Renal cortex interstitium (tissue), 11 donors: ENCODE data around the gene EFCAB14. TPM values are rescaled to one million over a fixed set of nuclear protein-coding genes. Genes with fewer than 3 reads are reported as not detected.

Experiments used
- DNase-seq, 11 donors: peaks; one replicate each; pipeline ENCODE4 v3.0.0-alpha.2; 2013; ENCODE audit warnings: low read depth in 9 of 11, low spot score in 4 of 11; ENCODE audit errors: extremely low read depth in 1 of 11
- polyA plus RNA-seq, 3 donors: library from polyadenylated mRNA; unstranded; fragments of 120-200 nt; gene quantifications; one replicate each; pipeline ENCODE4 v1.2.1, GENCODE V29; 2013; ENCODE audit not compliant: insufficient read length in 3 of 3

Gene EFCAB14
- polyA plus RNA-seq, 3 donors: 88.3 to 106 (median 92.0) TPM

GRCh38 chr1:46692811-46693770 lies 25.8 kb downstream of the EFCAB14 start:
- DNase-seq: no peak

DNA sequence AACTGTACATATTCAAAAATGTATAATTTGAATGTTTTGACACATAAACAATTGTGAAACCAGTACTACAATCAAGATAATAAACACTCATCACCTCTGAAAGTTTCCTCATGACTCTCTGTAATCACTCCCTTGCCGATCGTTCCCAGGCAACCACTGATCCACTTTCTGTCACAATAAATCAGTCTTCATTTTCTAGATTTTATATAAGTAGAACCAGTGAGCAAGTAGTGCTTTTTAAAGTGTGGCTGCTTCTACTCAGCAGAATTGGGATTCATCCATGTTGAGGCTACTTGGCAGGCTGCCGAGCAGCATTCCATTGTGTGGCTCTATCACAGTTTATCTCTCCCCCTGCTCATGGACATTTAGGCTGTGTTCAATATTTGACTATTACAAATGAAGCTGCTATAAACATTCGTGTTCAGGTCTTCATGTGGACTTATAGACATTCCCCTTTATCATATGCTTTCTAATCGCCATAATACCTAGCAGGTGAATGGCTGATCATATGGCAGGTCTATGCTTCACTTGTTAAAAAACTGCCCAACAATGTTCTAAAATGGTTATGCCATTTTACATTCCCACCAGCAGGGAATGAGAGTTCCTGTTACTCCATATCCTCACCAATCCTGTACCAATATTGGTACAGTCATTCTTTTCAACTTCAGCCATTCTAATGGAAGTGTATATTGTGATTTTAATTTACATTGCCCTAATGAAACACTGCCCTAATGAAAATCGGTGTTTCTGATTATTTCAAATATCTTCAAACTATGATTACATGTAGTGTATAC lies 26.7 kb downstream of the EFCAB14 start:
- no peak for DNase-seq

DNA sequence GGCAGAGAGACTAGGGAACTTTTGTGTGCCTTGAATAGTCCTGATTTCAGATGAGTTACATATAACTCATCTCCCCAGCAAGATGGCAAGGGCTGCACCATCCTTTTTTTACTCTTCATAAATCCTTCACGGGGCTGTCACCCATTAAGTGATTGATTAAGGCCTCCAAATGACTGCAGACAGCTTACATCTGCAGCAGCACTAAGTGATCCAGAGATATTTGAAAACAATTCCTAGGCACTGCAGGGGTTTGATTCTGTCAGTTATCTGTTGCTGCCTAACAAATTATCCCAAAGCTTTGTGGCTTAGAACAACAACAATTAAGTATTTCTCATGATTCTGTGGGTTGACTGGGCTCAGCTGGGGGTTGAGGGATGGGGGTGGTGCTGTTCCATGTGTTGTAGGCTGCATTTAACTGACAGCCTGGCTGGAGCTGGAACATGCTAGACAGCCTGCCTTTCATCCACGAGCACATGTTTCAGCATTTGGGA lies 27.9 kb downstream of the EFCAB14 start:
- DNase-seq: no peak

- DNase-seq: no peak
Observed at GRCh38 chr1:46689897-46690296, 29.0 kb downstream of the EFCAB14 start.

DNA sequence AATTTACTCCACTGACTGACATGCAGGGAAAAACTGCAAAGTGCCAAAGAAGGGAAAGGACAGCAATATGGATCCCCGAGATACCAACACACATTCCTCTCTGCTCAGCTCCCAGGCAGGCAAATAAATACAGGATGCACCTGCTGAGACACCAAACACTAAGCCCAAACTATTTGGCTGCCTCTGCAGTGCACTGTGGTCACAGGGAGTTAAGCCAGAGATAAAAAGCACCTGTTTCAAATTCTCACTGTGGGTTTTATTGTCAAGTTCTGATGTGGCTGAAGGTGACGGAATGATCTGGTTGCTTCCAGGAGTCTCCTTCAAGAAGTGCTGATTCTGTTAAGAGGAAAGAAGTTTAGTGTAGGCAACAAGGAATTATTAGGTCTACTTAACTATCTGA lies 29.6 kb downstream of the EFCAB14 start:
- DNase-seq: no peak

DNA sequence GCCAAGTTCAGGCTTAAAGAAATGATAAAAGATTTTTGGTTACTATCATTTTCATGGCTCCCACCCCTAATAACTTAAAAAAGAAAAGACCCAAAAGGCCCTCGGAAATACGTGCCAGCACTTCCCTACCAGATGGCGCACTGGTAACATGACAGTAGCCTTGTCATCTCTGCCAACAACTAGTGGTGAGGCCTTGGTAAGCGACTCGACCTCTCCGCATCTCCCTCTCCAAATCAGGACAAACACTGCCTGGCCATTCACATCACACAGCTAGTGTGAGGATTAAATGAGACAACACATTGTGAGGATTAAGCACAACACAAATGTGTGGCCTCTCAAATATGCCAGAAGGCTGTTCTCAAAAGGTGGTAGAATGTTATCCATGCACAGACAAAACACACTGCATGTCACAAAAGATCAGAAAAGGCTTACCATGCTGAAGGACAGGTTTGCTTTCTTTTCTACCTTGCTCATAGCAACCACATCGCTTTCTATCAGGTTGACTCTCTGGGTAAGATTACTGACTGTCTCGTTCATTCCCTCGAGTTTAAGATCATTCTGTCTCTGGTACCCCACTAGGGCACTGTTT lies 30.9 kb downstream of the EFCAB14 start:
- no peak for DNase-seq

GRCh38 chr1:46687093-46687659 lies 31.7 kb downstream of the EFCAB14 start:
- peak in 8 of 11 donors; percentile 7 to 38 (median 30) for DNase-seq

DNA sequence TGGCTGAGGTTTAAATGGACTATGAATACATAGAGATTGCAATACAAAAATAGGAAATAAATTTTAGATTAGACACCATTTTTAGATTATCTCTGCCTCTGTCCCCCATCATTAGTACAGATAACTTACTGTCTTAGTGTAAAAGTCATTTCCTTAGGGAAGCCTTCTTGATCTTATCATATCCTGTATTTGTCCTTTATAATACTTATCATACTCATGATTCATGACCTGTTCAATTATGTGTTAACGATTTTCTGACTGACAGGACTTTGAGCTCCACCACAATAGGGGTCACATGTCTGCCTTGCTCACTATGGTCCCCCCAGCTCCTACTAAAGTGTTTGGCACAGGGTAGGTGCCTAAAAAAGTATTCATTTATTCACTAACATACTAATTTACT lies 32.7 kb downstream of the EFCAB14 start:
- no peak for DNase-seq

GRCh38 chr1:46684670-46685069 lies 34.2 kb downstream of the EFCAB14 start:
- no peak for DNase-seq

- no peak for DNase-seq
Observed at GRCh38 chr1:46682064-46682463, 36.9 kb downstream of the EFCAB14 start.

GRCh38 chr1:46681333-46682034 lies 37.4 kb downstream of the EFCAB14 start:
- no peak for DNase-seq

- no peak for DNase-seq
Observed at GRCh38 chr1:46679789-46680573, 38.9 kb downstream of the EFCAB14 start.

GRCh38 chr1:46677339-46677738 lies 41.6 kb downstream of the EFCAB14 start:
- DNase-seq: no peak

- DNase-seq: no peak
Observed at GRCh38 chr1:46676531-46676930, 42.4 kb downstream of the EFCAB14 start.

DNA sequence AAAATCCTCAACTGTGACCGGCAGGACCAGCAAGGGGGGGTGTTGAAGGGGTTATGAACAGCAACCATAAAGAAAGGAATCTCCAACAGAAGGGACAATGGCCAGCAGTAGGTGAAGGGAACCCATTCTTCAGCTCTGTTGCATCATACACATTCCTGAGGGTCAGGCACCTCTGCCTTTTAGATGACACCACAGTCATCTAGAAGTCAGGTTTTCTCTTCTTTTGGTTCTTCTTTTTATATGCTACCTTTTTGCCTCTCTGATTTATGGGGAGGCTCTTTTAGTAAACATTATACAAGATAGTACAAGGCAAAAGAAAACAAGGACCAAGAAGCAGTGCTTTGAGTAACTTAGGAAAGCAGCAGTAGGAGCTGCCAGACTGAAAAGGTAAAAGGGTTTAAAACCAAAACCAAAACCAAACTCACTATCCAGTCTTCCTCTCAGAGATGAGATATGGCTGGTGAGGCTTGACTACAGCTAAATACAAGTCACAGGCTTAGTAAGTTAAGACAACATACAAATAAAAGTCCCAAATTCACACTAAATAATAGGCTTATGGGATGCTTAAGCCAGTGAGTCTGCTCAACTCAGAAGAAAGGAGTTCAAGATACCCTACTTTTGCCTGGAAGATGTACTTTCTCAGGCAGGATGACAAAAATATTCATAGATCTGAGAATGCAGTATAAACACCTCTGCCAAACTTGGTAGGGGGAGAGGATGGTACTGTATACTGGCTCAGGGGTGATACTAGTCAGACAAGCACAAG lies 43.2 kb downstream of the EFCAB14 start:
- no peak for DNase-seq

DNA sequence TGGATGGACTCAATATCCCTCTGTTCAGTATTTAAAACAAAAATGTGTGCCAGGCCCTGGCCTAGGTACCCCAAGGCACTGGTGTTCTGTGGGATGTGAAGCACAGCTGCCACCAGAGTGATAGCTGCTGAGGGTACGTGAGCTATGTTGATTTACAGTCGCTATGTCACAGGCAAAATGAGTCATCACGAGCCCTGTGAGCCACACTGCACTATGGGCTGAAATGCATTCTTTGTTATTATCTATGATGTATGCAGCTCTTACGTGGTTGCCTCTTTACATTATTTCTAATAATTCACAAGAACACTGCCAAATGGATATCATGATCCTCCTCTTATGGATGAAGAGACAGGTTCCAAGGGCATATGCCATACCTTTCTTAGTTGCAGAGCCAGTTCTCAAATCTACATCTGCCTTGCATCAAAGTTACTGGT lies 45.1 kb downstream of the EFCAB14 start:
- no peak for DNase-seq

GRCh38 chr1:46672696-46673095 lies 46.2 kb downstream of the EFCAB14 start:
- DNase-seq: no peak
